Kidney (tissue), 14 donors: Measurements from ENCODE around the gene THSD4. TPM values are rescaled to one million over a fixed set of nuclear protein-coding genes. Genes with fewer than 3 reads are reported as not detected.

Experiments used
- DNase-seq, 5 donors: peaks; one replicate each; pipeline ENCODE4 v3.0.0-alpha.2; 2013 to 2020
- FAIRE-seq: peaks from 2 replicates; lab custom pipeline; 2012; peaks lifted over from hg19 to GRCh38; lab: Jason Lieb, UNC
- H3K27ac ChIP-seq, 2 donors: one replicate each; pipeline ENCODE4 v1.7.0; 2013; ENCODE audit warnings: low read depth in 2 of 2, low read length in 2 of 2, inconsistent platforms in 1 of 2
- H3K27me3 ChIP-seq: one replicate; pipeline ENCODE4 v1.7.1; 2013; ENCODE audit warnings: low read length, inconsistent platforms; ENCODE audit not compliant: control insufficient read depth, insufficient read depth
- H3K36me3 ChIP-seq, 3 donors: one replicate each; pipeline versions ENCODE4 v1.7.0 to v1.7.1; 2013; ENCODE audit warnings: low read length in 3 of 3, control low read depth in 1 of 3, inconsistent platforms in 1 of 3; ENCODE audit not compliant: insufficient read depth in 3 of 3, control insufficient read depth in 2 of 3
- H3K4me1 ChIP-seq, 3 donors: one replicate each; pipeline versions ENCODE4 v1.7.0 to v1.7.1; 2013; ENCODE audit warnings: low read length in 3 of 3, inconsistent platforms in 1 of 3, low read depth in 1 of 3; ENCODE audit not compliant: control insufficient read depth in 2 of 3, insufficient read depth in 2 of 3
- H3K4me3 ChIP-seq, 3 donors: one replicate each; pipeline versions ENCODE4 v1.7.0 to v1.8.1; 2013; ENCODE audit warnings: low read length in 3 of 3, control low read depth in 1 of 3, inconsistent platforms in 1 of 3
- H3K9ac ChIP-seq, 3 donors: one replicate each; pipeline versions ENCODE4 v1.7.0 to v1.7.1; 2013; ENCODE audit warnings: low read length in 3 of 3, control low read depth in 1 of 3, inconsistent platforms in 1 of 3
- H3K9me3 ChIP-seq, 3 donors: one replicate each; pipeline versions ENCODE4 v1.7.0 to v1.7.1; 2013; ENCODE audit warnings: low read length in 3 of 3, control low read depth in 1 of 3, inconsistent platforms in 1 of 3; ENCODE audit not compliant: control insufficient read depth in 2 of 3, insufficient read depth in 1 of 3
- intact Hi-C: fragments of 100-400 bp; cut with DNase I; formaldehyde crosslinking; loops from one replicate; pipeline ENCODE4 v1.11.1; 2022
- polyA plus RNA-seq: library from polyadenylated mRNA; stranded (reverse); fragments of 350-450 nt; fragmentation: Illumina TruSeq; extraction: RNeasy Lipid Tissue Mini Kit (QIAGEN cat#74804); gene quantifications from one replicate; pipeline ENCODE4 v1.2.3, GENCODE V29; 2014; ENCODE audit warnings: low read depth, low replicate concordance; ENCODE audit not compliant: insufficient read depth
- total RNA-seq: library from RNA; stranded (reverse); fragmentation: NEBNext Ultra II Directional; extraction: Animal tissue kit (Norgen Biotek cat#: 25700); gene quantifications from one replicate; pipeline ENCODE4 v1.2.1, GENCODE V29; 2021
- TF ChIP-seq, protein P1 (sequence below): IDR thresholded peaks from 3 replicates; pipeline ENCODE4 v1.5.1; 2012; ENCODE audit warnings: mild to moderate bottlenecking, moderate library complexity, borderline replicate concordance; ENCODE audit not compliant: insufficient read depth; ENCODE audit errors: extremely low read depth
- donor health status: control.
- donor health status: control.
- donor health status: control.
- donor health status: control.
- donor health status: control.
- donor health status: DM: yes; HTN: yes; CAD: no.
- donor health status: Normal renal cell carcinoma (clear cell type).

THSD4 gene
- total and polyA plus RNA-seq, 2 donors from 2014 or later, result 9.4 to 36.3 TPM

DNA sequence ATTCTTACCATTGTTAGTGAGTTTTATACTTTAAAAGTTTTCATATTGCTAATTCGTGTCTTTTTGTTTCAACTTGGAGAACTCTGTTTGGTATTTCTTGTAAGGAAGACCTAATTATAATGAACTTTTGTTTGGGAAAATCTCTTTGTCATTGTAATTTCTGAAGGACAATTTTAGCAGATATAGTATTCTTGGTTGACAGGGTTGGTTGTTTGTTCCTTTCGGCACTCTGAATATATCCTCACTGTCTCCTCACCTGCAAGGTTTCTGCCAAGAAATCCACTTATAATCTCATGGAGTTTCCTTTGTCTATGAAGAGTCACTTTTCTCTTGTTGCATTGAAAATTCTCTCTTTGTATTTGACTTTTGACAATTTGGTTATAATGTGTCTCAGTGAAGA is 469.9 kb downstream of the THSD4 start:
- Histone ChIP-seq H3K4me1 (no peaks in the 10 kb centered on the region), H3K4me3 (no peak overlapping the region), H3K27me3 (no peaks in the 10 kb centered on the region), H3K36me3 (no peaks in the 10 kb centered on the region), H3K27ac (no peak overlapping the region), H3K9ac (no peak overlapping the region), H3K9me3 (peaks cover 0 to 17% (median 2%) of the 10 kb centered on the region in 3 donors)
- TF ChIP-seq, protein P1, sequence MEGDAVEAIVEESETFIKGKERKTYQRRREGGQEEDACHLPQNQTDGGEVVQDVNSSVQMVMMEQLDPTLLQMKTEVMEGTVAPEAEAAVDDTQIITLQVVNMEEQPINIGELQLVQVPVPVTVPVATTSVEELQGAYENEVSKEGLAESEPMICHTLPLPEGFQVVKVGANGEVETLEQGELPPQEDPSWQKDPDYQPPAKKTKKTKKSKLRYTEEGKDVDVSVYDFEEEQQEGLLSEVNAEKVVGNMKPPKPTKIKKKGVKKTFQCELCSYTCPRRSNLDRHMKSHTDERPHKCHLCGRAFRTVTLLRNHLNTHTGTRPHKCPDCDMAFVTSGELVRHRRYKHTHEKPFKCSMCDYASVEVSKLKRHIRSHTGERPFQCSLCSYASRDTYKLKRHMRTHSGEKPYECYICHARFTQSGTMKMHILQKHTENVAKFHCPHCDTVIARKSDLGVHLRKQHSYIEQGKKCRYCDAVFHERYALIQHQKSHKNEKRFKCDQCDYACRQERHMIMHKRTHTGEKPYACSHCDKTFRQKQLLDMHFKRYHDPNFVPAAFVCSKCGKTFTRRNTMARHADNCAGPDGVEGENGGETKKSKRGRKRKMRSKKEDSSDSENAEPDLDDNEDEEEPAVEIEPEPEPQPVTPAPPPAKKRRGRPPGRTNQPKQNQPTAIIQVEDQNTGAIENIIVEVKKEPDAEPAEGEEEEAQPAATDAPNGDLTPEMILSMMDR, result no peak
- intact Hi-C loops, result no loop called here
- DNase-seq, result no peak
- FAIRE-seq, result no peak

DNA sequence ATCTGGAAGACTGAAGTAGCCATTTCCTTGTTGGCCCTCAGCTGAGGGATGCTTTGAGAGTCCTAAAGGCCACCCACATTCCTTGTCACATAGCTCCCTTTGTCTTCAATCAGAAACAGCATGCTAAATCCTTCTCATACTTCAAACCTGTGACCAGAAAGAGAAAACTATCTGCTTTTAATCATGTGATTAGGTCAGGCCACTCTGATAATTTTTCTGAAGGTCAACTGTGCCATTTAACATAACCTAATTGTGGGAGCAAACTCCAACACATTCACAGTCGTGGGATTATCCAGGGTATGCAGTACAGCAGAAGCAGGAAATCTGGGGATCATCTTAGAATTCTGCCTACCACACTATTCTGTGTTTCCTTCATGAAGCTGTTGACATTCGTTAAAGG is 471.2 kb downstream of the THSD4 start:
- DNase-seq, result no peak
- intact Hi-C loops, result no loop called here
- Histone ChIP-seq H3K36me3 (no peaks in the 10 kb centered on the region), H3K4me3 (no peak overlapping the region), H3K4me1 (no peaks in the 10 kb centered on the region), H3K9ac (no peak overlapping the region), H3K27ac (no peak overlapping the region), H3K9me3 (peaks cover 0 to 17% (median 2%) of the 10 kb centered on the region in 3 donors), H3K27me3 (no peaks in the 10 kb centered on the region)
- TF ChIP-seq, protein P1, result no peak
- FAIRE-seq, result no peak

DNA sequence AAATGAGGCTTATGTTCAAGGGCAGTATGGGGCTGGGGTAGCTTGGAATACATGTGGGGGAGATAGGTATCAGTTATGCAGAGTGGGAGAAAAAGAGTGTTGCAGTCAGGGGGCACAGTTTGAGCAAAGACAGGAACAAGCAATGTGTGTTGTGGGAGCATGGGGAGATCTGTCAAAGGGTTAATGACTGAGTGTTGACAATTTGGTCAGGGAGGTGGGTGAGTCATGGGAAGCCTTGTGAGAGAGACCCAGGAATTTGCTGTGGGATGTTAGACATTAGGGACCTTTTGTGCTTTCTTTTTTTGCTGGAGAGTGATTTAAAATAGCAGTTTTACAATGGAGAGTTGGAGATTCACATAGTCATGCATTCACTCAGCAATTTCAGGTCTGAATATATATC is 473.5 kb downstream of the THSD4 start:
- DNase-seq (no peak), FAIRE-seq (no peak)
- Histone ChIP-seq H3K9ac (no peak overlapping the region), H3K4me1 (no peaks in the 10 kb centered on the region), H3K4me3 (no peak overlapping the region), H3K27me3 (no peaks in the 10 kb centered on the region), H3K36me3 (no peaks in the 10 kb centered on the region), H3K27ac (no peak overlapping the region), H3K9me3 (peaks cover 0 to 17% (median 2%) of the 10 kb centered on the region in 3 donors)
- TF ChIP-seq, protein P1, result no peak
- intact Hi-C loops, result no loop called here

DNA sequence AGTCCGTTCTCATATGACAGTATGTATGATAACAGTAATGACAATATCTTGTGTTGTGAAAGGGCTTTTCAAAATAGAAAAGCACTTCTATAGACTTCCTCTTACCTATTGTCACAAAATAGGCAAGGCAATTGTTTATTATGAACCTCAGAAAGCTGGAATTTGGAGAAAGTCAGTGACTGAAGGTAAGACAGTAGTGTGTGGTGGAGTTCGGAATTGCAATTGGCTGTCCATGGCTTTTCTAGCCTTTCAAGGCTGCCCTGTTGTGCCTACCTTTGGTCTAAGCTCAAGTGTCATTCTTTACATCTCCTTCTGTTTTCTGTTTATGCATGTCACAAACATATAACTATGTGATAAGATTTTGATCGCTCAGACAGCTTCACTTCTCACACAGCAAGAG is 475.8 kb downstream of the THSD4 start:
- TF ChIP-seq, protein P1, result no peak
- no peaks in the 10 kb centered on the region for H3K36me3 ChIP-seq
- FAIRE-seq (no peak), DNase-seq (no peak)
- no peak overlapping the region for H3K27ac ChIP-seq
- H3K4me1 ChIP-seq, result no peaks in the 10 kb centered on the region
- H3K9ac ChIP-seq, result no peak overlapping the region
- no peak overlapping the region for H3K4me3 ChIP-seq
- no peaks in the 10 kb centered on the region for H3K27me3 ChIP-seq
- peaks cover 0 to 8% (median 2%) of the 10 kb centered on the region in 3 donors for H3K9me3 ChIP-seq
- intact Hi-C loops, result no loop called here
